ENCODE results near the gene APBA1.

Gene APBA1

DNA sequence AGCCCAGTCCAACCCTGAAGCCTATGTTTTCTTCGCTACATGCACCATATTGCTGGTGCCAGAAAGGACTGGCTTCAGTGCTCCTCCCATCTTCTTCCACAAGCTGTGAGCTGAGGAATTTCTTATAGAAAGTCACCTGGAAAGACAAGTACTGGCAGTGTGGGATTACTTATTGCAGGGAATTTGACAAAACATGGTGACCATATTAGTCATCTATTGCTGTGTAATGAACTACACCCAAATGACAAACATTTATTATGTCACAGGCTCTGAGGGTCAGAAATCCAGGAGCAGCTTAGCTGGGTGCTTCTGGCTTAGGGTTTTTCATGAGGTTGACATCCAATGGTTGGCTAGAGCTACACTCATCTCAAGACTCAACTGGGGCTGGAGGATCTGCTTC lies 271.7 kb downstream of the APBA1 start:
- no peak for DNase-seq (ENCODE audit: low read depth)
- TF ChIP-seq, protein P1, sequence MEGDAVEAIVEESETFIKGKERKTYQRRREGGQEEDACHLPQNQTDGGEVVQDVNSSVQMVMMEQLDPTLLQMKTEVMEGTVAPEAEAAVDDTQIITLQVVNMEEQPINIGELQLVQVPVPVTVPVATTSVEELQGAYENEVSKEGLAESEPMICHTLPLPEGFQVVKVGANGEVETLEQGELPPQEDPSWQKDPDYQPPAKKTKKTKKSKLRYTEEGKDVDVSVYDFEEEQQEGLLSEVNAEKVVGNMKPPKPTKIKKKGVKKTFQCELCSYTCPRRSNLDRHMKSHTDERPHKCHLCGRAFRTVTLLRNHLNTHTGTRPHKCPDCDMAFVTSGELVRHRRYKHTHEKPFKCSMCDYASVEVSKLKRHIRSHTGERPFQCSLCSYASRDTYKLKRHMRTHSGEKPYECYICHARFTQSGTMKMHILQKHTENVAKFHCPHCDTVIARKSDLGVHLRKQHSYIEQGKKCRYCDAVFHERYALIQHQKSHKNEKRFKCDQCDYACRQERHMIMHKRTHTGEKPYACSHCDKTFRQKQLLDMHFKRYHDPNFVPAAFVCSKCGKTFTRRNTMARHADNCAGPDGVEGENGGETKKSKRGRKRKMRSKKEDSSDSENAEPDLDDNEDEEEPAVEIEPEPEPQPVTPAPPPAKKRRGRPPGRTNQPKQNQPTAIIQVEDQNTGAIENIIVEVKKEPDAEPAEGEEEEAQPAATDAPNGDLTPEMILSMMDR (conservative IDR thresholded peaks at IDR 0.05; ENCODE audit: control insufficient read depth, insufficient read depth, low read depth, low read length) = no peak
- H3K4me3 ChIP-seq (ENCODE audit: control insufficient read depth, low read depth, low read length) = no peak overlapping the region

DNA sequence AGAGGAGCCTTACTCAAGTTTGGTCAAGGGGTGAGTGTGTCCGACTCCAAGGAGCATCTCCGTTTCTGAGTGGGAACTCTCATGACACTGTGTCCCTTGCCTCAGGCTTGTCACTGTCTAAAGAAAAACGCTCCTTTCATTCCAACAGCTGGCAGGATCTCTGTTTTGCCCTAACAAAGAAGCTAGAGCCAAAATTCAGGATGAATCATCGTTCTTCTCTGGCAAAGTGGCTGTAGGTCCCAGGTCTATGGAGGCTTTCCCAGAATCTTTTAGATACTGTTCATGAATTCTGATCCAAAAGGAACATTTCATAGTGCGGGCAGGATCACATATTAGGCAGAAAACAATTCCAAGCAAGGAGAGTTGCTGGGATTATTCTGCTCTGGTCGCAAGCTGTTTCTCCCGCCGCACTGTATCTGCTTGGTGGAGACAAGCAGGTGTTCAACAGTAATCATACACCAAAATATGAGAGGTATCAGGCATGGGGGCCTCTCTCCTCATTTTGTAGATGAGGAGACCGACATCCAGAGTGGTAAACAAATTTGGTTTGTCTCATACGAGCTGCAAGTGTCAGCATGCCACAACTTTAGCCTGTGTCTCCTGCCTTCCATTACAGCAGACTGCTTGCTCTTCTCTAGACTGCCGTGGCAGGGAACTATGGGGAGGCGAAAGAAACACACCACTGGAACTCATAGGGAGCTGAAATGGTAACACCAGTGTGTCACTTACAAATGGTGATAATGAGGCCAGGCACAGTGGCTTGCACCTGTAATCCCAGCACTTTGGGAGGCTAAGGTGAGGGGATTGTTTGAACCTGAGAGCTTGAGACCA lies 274.6 kb downstream of the APBA1 start:
- DNase-seq (ENCODE audit: low read depth) = peak; percentile 15
- TF ChIP-seq, protein P1 (conservative IDR thresholded peaks at IDR 0.05; ENCODE audit: control insufficient read depth, insufficient read depth, low read depth, low read length) = no peak

DNA sequence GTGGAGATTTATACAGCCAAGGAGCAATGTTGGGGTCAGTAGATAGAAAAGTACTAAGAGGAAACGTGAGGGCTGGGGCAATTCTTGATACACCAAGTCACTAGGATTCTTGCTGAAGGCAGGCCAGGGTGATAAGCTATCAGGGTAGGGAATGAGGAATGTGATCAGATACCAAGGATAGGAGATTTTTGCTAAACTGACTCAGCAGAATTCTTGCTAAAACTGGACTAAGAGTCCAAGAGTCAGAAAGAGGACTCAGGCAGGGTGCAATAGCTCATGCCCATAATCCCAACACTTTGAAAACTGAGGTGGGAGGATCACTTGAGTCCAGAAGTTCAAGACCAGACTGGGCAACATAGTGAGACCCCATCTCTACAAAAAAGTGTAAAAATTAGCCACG lies 275.4 kb downstream of the APBA1 start:
- H3K4me3 ChIP-seq (ENCODE audit: control insufficient read depth, low read depth, low read length) = no peak overlapping the region
- TF ChIP-seq, protein P1 (conservative IDR thresholded peaks at IDR 0.05; ENCODE audit: control insufficient read depth, insufficient read depth, low read depth, low read length) = no peak
- no peak for DNase-seq (ENCODE audit: low read depth)

More for the DNA sequence above, 274.6 kb downstream of the APBA1 start:
- H3K4me3 ChIP-seq (ENCODE audit: control insufficient read depth, low read depth, low read length) = no peak overlapping the region

DNA sequence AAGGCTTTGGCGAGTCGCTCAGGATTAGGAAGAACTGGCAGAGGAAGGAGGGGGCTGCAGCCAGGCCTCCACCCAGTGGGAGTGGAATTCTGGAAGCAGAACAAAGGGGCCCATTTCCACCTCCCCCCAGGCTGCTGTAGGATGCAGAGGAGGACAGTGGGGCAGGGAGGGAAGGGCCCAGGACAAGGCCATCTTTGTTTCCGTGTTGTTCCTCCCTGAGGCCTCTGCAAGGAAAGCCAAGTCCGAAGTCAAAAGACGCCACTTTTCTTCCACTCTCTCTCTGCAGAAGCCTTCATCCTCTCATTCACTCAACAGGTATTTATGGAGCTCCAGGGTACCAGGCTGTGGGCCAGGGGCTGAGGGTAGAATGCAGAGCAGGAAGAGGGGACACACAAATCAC lies 276.5 kb downstream of the APBA1 start:
- no peak overlapping the region for H3K4me3 ChIP-seq (ENCODE audit: control insufficient read depth, low read depth, low read length)
- TF ChIP-seq, protein P1 (conservative IDR thresholded peaks at IDR 0.05; ENCODE audit: control insufficient read depth, insufficient read depth, low read depth, low read length) = no peak
- DNase-seq (ENCODE audit: low read depth) = no peak

DNA sequence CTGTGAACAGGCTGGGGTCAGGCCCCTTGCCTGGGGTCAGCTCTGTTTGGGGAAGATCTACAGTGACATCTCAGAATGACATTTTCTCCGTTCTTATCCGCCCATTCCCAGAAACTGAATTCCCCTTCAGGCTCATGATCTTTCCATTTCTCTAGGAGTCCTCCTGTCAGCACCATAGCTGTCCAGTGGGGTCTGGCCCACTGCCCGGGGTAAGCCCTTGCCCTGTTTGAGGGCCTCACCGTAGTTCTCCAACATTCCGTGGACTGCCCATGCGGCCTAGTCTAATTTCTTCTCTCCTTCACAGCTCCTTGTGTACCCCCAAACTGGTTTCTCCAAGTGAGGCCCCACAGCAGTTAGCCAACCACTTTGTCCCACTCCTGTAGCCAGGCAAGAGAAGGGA lies 278.7 kb downstream of the APBA1 start:
- no peak overlapping the region for H3K4me3 ChIP-seq (ENCODE audit: control insufficient read depth, low read depth, low read length)
- DNase-seq (ENCODE audit: low read depth) = no peak
- TF ChIP-seq, protein P1 (conservative IDR thresholded peaks at IDR 0.05; ENCODE audit: control insufficient read depth, insufficient read depth, low read depth, low read length) = no peak

DNA sequence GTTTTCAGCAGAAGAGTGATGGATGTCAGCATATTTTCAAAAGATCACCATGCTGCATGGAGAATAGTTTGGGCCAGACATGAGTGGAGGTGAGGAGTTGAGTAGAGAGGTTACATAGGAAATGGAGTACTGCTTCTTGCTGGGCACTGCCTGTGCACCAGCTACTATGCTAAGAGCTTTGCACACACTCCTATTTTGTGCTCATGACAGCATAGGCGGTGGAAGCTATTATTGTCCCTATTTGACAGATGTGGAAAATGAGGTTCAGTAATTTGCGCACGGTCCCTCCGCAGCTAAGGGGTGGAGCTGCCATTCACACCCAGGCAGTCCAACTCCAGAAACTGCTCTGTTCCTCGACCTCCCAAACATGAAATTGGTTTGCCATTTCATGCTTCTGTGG lies 279.3 kb downstream of the APBA1 start:
- H3K4me3 ChIP-seq (ENCODE audit: control insufficient read depth, low read depth, low read length) = no peak overlapping the region
- TF ChIP-seq, protein P1 (conservative IDR thresholded peaks at IDR 0.05; ENCODE audit: control insufficient read depth, insufficient read depth, low read depth, low read length) = no peak
- no peak for DNase-seq (ENCODE audit: low read depth)
